OCI-LY7 (cell line): Measurements from ENCODE around the gene ARPC1B.

Experiments
- CTCF ChIP-seq: fragments of 200-600 bp; sonication (generic); conservative IDR thresholded peaks from 2 replicates; pipeline ENCODE4 v1.5.1; 2014; ENCODE audit warnings: mild to moderate bottlenecking, antibody characterized with exemption, low read length, moderate library complexity, mixed read lengths
- EZH2phosphoT487 ChIP-seq: fragments of 200-600 bp; sonication (generic); IDR thresholded peaks from 2 replicates; pipeline ENCODE4 v1.6.1; 2018; ENCODE audit warnings: low read depth, borderline replicate concordance, mild to moderate bottlenecking, mixed run types, antibody characterized with exemption, low read length, moderate library complexity, mixed read lengths

GRCh38 chr7:99344061-99344647 lies 30.4 kb upstream of the ARPC1B start:
- no peak for TF ChIP-seq CTCF
- TF ChIP-seq EZH2phosphoT487: no peak
